Activated CD4-positive, alpha-beta T cell treated with anti-CD3 and anti-CD28 coated beads for 48 hours (primary cell): ENCODE measurements around the gene CIDEA.

Experiments used
- DNase-seq: peaks from one replicate; pipeline ENCODE4 v3.0.0-alpha.2; 2020

CIDEA gene

GRCh38 chr18:12302391-12303147, 48.4 kb downstream of the CIDEA start:
- DNase-seq, result no peak

DNA sequence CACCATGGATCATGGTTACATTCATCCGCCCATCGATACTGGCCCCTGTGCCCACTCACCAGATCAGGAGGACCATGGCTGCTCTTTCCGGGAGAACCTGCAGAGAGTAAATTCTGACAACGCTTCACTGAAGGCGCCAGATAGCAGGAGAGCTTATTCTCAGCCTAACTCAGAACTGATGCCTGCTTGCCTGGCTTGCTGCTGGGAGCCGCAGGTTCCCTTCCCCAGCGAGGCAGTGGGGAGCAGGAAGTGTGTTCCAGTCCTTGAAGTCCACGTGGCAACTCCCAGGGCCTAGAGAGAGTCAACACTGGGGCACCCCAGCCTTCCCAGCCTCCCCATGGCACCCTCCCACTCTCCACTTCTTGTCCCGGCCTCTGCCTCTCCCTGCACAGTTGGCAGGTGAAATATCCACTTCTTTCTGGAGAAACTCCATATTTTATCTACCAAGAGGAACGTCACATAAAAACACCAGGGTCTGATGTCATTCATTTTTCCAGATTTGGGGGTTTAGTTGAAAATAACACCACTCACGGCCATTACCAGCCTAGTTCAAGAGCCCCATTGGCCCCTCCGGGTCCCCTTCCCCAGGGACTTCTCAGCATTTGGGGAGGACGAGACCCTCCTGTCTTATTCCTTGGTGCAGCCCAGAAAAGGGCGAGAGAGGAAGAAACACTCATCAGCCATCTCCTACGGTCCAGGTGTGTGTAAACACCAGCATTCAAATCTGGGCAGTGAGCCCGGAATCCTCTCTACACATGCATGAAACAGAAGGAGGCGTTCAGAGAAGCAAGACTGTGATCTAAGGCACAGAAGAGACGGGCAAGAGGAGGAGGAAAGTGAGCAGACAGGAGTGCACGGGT, 50.4 kb downstream of the CIDEA start:
- DNase-seq, result no peak

- no peak for DNase-seq
Observed at GRCh38 chr18:12305211-12305610, 51.0 kb downstream of the CIDEA start.

GRCh38 chr18:12305930-12306629, 51.9 kb downstream of the CIDEA start:
- DNase-seq, result no peak

DNA sequence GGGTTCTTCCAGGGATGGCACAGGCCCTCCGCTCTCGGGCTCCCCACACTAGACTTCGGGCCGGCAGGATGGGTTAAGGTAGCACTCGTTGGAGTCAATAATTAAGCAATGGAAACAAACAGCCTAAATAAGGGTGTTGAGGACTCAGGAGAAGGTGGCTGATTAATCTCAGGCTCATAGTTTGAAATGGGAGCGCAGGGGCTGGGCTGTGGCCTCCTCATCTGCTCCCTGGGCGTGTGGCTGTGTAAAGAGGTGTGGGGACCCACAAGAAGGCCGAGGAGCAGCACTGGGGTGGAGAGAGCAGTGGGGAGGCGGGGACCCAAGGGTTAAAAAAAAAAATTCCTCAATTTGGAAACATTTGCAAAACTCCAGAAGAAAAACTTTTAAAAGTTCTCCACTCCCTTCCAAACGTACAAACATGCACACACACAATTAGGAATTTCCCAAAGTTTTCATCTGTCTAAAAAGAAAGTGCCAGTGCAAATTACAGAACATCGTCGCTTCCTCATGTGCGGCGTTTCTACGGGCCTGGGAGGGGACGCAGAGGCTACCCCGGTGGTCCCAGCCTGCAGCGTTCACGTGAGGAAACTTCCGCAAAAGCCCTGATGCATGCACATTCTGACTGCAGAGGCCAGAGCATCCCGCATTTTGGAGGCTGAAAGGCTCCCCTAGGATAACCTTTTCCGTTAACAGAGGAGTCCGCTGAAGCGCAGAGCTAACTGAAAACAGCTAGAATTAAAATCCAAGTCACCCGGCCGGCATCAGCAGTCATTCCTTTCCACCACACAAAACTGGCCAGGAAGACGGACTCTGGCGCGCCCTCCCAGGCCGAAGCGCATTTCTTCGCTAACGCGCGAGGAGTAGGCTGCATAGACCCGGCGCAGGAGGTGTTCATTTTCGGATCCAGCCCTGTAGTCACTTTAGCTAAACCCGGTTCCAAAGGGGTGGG, 52.9 kb downstream of the CIDEA start:
- DNase-seq, result no peak

DNA sequence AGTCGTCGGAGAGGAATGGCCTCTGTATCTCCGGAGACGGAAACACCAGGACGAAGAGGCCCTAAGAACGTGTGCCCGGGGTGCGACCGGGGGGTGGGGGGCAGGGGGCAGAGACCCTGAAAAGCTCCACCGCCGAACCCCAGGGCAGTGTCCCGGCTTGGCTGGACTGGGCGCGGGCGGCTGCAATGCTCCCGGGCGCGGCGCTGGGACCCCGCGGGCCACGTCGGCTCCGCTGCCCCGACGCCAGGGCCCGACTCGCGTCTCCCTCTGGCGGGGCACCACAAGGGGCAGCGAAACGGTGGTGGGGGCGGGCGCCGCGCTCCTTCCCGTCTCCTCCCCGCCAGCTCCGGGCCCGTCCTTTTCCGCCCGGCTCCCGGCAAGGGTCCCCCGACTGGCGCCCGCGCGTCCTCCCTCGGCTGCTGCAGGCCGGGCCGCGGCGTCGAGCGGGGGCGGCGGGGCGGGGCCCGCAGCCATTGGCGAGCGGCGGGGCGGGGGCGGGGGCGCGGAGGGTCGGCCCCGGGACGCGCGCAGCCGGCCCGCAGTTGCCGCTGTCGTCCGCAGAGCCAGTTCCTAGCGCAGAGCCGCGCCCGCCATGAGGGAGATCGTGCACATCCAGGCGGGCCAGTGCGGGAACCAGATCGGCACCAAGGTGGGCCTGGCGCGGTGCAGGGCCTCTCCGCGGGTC, 53.7 kb downstream of the CIDEA start, which contains the start of gene TUBB6:
Gene TUBB6, plus strand, starts transcription at position 541 of the 685 bp plus-strand sequence. Its CDS starts 52 bp downstream, at position 593.
- DNase-seq, result peak; percentile 34

DNA sequence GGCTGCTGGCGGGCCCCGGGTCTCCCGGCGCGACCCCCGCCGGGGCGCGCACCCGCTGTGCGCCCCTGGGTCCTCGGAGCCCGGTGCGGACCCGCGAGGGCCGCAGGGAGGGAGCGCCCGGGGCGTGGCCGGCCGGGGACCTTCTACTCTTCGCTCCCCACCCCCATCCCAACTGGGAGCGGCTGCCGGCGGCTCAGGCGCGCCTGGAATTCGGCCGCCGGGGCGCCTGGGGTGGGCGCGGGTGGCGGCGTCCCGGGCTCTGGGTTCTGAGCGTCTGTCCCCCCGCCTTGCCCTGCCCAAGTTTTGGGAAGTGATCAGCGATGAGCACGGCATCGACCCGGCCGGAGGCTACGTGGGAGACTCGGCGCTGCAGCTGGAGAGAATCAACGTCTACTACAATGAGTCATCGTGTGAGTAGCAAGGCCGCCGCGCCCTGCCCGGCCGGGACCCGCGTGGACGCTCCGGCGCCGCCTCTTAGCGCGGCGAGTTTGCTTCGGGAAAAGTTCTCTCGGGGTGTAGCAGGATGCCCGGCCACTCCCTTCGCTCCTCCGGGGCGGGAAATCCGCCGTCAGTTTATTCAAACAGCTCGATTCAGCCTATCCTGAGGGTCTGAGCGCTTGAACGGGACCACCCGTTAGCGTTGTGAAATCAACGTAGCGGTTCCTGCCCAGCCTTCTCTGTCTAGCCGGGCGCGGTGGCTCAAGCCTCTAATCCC, 54.4 kb downstream of the CIDEA start:
- DNase-seq, result peak; percentile 53

GRCh38 chr18:12309683-12310198, 55.6 kb downstream of the CIDEA start:
- no peak for DNase-seq

- DNase-seq, result no peak
Observed at GRCh38 chr18:12310762-12311161, 56.6 kb downstream of the CIDEA start.

DNA sequence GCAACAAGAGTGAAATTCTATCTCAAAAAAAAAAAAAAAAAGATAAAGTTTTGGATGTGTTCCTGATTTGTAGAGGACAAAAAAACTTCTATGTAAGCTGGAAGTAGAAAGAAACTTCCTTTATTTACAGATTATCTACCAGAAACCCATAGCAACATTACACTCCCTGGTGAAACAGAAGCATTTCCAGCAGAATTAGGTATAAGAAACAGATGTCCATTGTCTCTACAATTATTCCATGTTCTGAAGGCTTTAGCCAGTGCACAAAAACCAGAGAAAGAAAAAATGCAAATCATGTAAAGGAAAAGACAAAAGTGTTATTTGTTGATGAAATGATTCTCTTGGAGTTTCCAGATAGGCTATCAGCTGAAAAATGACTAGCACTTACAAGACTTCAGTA, 58.8 kb downstream of the CIDEA start:
- DNase-seq, result no peak

- no peak for DNase-seq
Observed at GRCh38 chr18:12313530-12314245, 59.5 kb downstream of the CIDEA start.

DNA sequence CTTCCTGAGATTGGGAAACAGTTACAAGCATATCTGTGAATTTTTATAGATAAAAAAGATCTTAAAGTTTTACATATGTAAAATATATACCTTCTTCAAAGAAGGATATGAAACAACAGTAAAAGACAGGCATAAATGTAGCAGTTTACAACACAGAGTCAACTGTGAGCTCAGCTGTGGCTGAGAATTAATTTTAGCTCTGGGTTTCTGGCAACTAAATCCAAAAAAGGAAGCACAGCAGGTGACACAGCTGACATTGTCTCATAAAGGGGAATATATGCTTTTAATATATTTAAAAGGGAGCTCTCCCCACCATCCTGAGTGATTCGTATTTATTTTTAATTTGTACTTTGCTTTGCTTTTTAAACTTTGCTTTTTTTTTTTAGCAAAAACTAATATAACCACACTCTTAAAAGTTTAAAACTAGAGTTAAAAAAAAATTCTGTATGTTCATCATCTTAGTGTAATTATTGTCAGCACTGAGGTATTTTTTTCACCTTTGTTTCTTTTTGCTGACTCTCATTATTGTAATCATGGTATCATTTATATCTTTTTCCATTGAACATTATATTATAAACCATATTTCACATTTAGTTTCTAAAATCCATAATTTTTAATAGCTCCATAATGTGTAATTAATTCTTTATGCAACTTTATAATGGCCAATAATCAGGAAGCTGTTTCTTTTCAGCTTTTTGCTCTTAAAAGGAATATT, 60.6 kb downstream of the CIDEA start:
- no peak for DNase-seq

DNA sequence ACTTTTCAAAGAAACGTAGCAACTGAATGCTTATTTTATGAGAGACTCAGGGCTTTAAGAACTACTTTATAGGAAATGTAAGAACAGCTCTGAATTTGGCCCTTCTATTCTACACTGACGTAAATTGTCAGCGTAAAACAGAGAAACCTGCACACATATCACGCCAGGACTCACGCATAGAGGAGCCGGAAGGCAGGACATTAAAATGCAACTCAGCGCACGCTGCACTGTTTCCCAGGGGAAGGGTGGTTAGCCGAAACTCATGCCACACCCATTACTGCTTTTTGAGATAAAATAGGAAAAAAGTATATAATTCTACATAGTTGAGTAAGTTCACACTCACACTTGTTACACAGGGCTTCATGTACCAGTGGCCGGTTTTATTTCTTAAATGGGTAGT, 61.3 kb downstream of the CIDEA start:
- no peak for DNase-seq

GRCh38 chr18:12315911-12316310, 61.8 kb downstream of the CIDEA start:
- DNase-seq, result no peak

DNA sequence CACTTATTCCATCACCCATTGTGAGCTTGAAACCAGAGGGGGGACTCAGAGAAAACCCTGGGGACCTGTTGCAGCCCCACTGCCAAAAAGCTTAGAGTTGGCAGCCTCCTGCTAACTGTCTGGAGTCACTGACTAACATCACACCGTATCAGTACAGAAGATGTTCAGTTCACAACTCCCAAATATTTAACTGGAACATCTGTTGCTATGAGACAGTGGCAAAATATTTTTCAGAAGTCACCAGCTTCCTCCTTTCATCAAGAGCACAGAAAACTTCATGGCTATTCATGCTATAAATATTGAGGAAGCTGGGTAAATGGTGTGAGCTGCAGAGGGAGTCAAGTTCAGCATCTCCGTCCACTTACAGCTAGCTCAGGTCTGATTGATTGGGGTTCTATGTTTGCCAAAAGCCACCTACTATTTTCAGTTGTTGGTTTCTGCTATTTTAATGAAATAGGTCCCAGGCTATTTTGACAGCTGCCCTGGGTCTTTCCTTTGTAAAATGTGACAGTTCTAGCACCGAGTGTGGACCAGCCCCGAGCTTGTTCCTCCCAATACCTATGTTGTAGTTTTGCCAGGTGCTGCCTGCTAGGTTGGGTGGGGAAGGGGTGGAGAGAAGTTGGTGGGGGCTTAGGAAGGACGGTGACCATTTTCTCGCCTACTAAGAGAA, 63.6 kb downstream of the CIDEA start:
- DNase-seq, result no peak

DNA sequence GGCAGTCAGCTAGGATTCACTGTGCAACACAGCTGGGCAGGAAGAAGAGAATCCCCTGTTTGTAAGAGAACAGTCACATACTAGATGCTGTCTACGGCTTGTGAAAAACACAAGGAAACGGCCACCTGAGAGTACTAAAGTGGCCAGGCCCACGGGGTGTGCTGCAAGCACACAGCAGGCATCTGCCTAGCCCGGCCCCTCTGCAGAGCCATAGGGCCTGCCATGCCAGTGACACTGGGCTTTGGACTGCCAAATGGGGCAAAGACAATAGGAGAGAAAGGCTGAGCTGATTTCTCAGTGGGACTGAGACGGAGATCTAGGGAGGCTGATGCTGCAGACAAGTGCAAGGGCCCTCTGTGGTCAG, 64.2 kb downstream of the CIDEA start:
- DNase-seq, result no peak

- no peak for DNase-seq
Observed at GRCh38 chr18:12318857-12319256, 64.7 kb downstream of the CIDEA start.

GRCh38 chr18:12321333-12321732, 67.2 kb downstream of the CIDEA start:
- DNase-seq, result no peak
